Measurements from ENCODE around the gene COG8. TPM values are rescaled to one million over a fixed set of nuclear protein-coding genes. Genes with fewer than 3 reads are reported as not detected.

COG8 gene
- total and polyA plus RNA-seq, 2 experiments from 2014 or later: 28.9 to 52.4 TPM

- H3K9me2 ChIP-seq (ENCODE audit: insufficient read depth): no peaks in the 10 kb centered on the region
- peaks cover 88% of the 10 kb centered on the region for H3K79me2 ChIP-seq (ENCODE audit: insufficient read depth)
- TF ChIP-seq EZH2phosphoT487 (IDR thresholded peaks at IDR 0.05; ENCODE audit: insufficient read depth, low read depth) (no peak), EZH2 (IDR thresholded peaks at IDR 0.05; ENCODE audit: insufficient read depth, poor library complexity, severe bottlenecking) (no peak)
- no peaks in the 10 kb centered on the region for H3K4me1 ChIP-seq (ENCODE audit: insufficient read depth)
- no peak overlapping the region for H3K4me3 ChIP-seq
- 93 to 96% methylated on average over 29 to 30 of the region's 30 CpGs for WGBS, 2 experiments (ENCODE audit: low coverage in 1 of 2, low lambda C conversion rate in 2 of 2, missing lambda C conversion rate in 2 of 2)
- H4K20me1 ChIP-seq (ENCODE audit: insufficient read depth): no peaks in the 10 kb centered on the region
- H3K27ac ChIP-seq: no peak overlapping the region
- H3F3A ChIP-seq (ENCODE audit: insufficient read depth): 0 out of 2 replicates have a peak, but pooled peaks cover 9% of the 10 kb centered on the region
- no peak overlapping the region for H3K9ac ChIP-seq
- no peak overlapping the region for H3K4me2 ChIP-seq (ENCODE audit: unreplicated experiment)
- no peak for DNase-seq
- peaks cover 33% of the 10 kb centered on the region for H3K36me3 ChIP-seq (ENCODE audit: low read depth)
- no peaks in the 10 kb centered on the region for H3K9me3 ChIP-seq (ENCODE audit: low read depth)
- in situ Hi-C loops (cut with MboI): no loop called here
- H3K27me3 ChIP-seq (replicated peaks; ENCODE audit: insufficient read depth): no peaks in the 10 kb centered on the region
- H2AFZ ChIP-seq: no peak overlapping the region
Observed at GRCh38 chr16:69319826-69320739, 19.3 kb downstream of the COG8 start.

GRCh38 chr16:69319381-69319780 is 20.0 kb downstream of the COG8 start:
- Histone ChIP-seq H3K27ac (no peak overlapping the region), H3K36me3 (ENCODE audit: low read depth) (peaks cover 30% of the 10 kb centered on the region), H3K27me3 (replicated peaks; ENCODE audit: insufficient read depth) (no peaks in the 10 kb centered on the region), H3F3A (ENCODE audit: insufficient read depth) (0 out of 2 replicates have a peak, but pooled peaks cover 9% of the 10 kb centered on the region), H3K9me3 (ENCODE audit: low read depth) (no peaks in the 10 kb centered on the region), H3K9me2 (ENCODE audit: insufficient read depth) (no peaks in the 10 kb centered on the region), H3K79me2 (ENCODE audit: insufficient read depth) (peaks cover 88% of the 10 kb centered on the region), H4K20me1 (ENCODE audit: insufficient read depth) (no peaks in the 10 kb centered on the region), H3K4me2 (ENCODE audit: unreplicated experiment) (no peak overlapping the region), H3K4me1 (ENCODE audit: insufficient read depth) (no peaks in the 10 kb centered on the region), H2AFZ (no peak overlapping the region), H3K4me3 (no peak overlapping the region), H3K9ac (no peak overlapping the region)
- in situ Hi-C loops (cut with MboI): no loop called here
- WGBS, 2 experiments (ENCODE audit: low coverage in 1 of 2, low lambda C conversion rate in 2 of 2, missing lambda C conversion rate in 2 of 2): 85 to 86% methylated on average over 9 of the region's 9 CpGs
- TF ChIP-seq EZH2phosphoT487 (IDR thresholded peaks at IDR 0.05; ENCODE audit: insufficient read depth, low read depth): no peak
- TF ChIP-seq EZH2 (IDR thresholded peaks at IDR 0.05; ENCODE audit: insufficient read depth, poor library complexity, severe bottlenecking): no peak
- no peak for DNase-seq

GRCh38 chr16:69318911-69319289 is 20.5 kb downstream of the COG8 start:
- Histone ChIP-seq H4K20me1 (ENCODE audit: insufficient read depth) (no peaks in the 10 kb centered on the region), H3K9ac (no peak overlapping the region), H3K9me3 (ENCODE audit: low read depth) (no peaks in the 10 kb centered on the region), H3F3A (ENCODE audit: insufficient read depth) (0 out of 2 replicates have a peak, but pooled peaks cover 9% of the 10 kb centered on the region), H3K36me3 (ENCODE audit: low read depth) (peaks cover 30% of the 10 kb centered on the region), H2AFZ (no peak overlapping the region), H3K4me1 (ENCODE audit: insufficient read depth) (no peaks in the 10 kb centered on the region), H3K4me2 (ENCODE audit: unreplicated experiment) (no peak overlapping the region), H3K4me3 (no peak overlapping the region), H3K27me3 (replicated peaks; ENCODE audit: insufficient read depth) (no peaks in the 10 kb centered on the region), H3K27ac (no peak overlapping the region), H3K79me2 (ENCODE audit: insufficient read depth) (peaks cover 88% of the 10 kb centered on the region), H3K9me2 (ENCODE audit: insufficient read depth) (no peaks in the 10 kb centered on the region)
- no peak for DNase-seq
- TF ChIP-seq EZH2 (IDR thresholded peaks at IDR 0.05; ENCODE audit: insufficient read depth, poor library complexity, severe bottlenecking): no peak
- no peak for TF ChIP-seq EZH2phosphoT487 (IDR thresholded peaks at IDR 0.05; ENCODE audit: insufficient read depth, low read depth)
- in situ Hi-C loops (cut with MboI): no loop called here
- WGBS, 2 experiments (ENCODE audit: low coverage in 1 of 2, low lambda C conversion rate in 2 of 2, missing lambda C conversion rate in 2 of 2): 79 to 82% methylated on average over 9 to 10 of the region's 10 CpGs

- Histone ChIP-seq H2AFZ (no peak overlapping the region), H3F3A (ENCODE audit: insufficient read depth) (0 out of 2 replicates have a peak, but pooled peaks cover 8% of the 10 kb centered on the region), H3K9ac (no peak overlapping the region), H3K27ac (no peak overlapping the region), H3K36me3 (ENCODE audit: low read depth) (peaks cover 32% of the 10 kb centered on the region), H3K27me3 (replicated peaks; ENCODE audit: insufficient read depth) (no peaks in the 10 kb centered on the region), H3K79me2 (ENCODE audit: insufficient read depth) (peaks cover 89% of the 10 kb centered on the region), H3K4me3 (no peak overlapping the region), H3K4me2 (ENCODE audit: unreplicated experiment) (no peak overlapping the region), H3K4me1 (ENCODE audit: insufficient read depth) (no peaks in the 10 kb centered on the region), H3K9me2 (ENCODE audit: insufficient read depth) (no peaks in the 10 kb centered on the region), H3K9me3 (ENCODE audit: low read depth) (no peaks in the 10 kb centered on the region), H4K20me1 (ENCODE audit: insufficient read depth) (no peaks in the 10 kb centered on the region)
- TF ChIP-seq EZH2 (IDR thresholded peaks at IDR 0.05; ENCODE audit: insufficient read depth, poor library complexity, severe bottlenecking) (no peak), EZH2phosphoT487 (IDR thresholded peaks at IDR 0.05; ENCODE audit: insufficient read depth, low read depth) (no peak)
- in situ Hi-C loops (cut with MboI): no loop called here
- DNase-seq: no peak
- WGBS, 2 experiments (ENCODE audit: low coverage in 1 of 2, low lambda C conversion rate in 2 of 2, missing lambda C conversion rate in 2 of 2): 94 to 97% methylated on average over 28 to 30 of the region's 30 CpGs
Observed at GRCh38 chr16:69318177-69318910, 21.0 kb downstream of the COG8 start.

Measured in GM23248 (cell line).